Sigmoid colon (tissue), 7 donors: ENCODE measurements around the gene GPR39. TPM values are rescaled to one million over a fixed set of nuclear protein-coding genes. Genes with fewer than 3 reads are reported as not detected.

Experiments used
- DNase-seq: peaks from one replicate; pipeline ENCODE4 v3.0.0-alpha.2; 2019
- H3K27ac ChIP-seq, 4 donors: fragments of 200-600 bp; sonication (generic); one replicate each; pipeline ENCODE4 v1.5.1; 2016 to 2019; ENCODE audit warnings: mild to moderate bottlenecking in 1 of 4
- H3K27me3 ChIP-seq, 3 donors: fragments of 200-600 bp; sonication (generic); one replicate each; pipeline ENCODE4 v1.5.1; 2019; ENCODE audit warnings: mild to moderate bottlenecking in 1 of 3
- H3K36me3 ChIP-seq, 4 donors: fragments of 200-600 bp; sonication (generic); one replicate each; pipeline ENCODE4 v1.5.1; 2016 to 2019
- H3K4me1 ChIP-seq, 4 donors: fragments of 200-600 bp; sonication (generic); one replicate each; pipeline ENCODE4 v1.5.1; 2017 to 2019
- H3K4me3 ChIP-seq, 4 donors: fragments of 200-600 bp; sonication (generic); one replicate each; pipeline ENCODE4 v1.5.1; 2017 to 2019; ENCODE audit warnings: mild to moderate bottlenecking in 2 of 4, moderate library complexity in 1 of 4
- H3K9me3 ChIP-seq, 4 donors: fragments of 200-600 bp in 3 of 4; sonication (generic) in 3 of 4; one replicate each; pipeline versions ENCODE4 v1.5.1 to v1.6.1; 2013 to 2019
- CTCF ChIP-seq, 4 experiments: fragments of 450-650 bp in 3 of 4; fragments of 200-600 bp in 1 of 4; IDR thresholded peaks; one replicate each; pipeline ENCODE4 v1.5.1; 2016 to 2019; ENCODE audit warnings: antibody characterized with exemption in 4 of 4, mild to moderate bottlenecking in 3 of 4, moderate library complexity in 2 of 4
- EP300 ChIP-seq, 4 donors: sonication (generic); formaldehyde crosslinking; IDR thresholded peaks; one replicate each; pipeline ENCODE4 v1.6.1; 2017; ENCODE audit warnings: antibody characterized with exemption in 4 of 4
- POLR2A ChIP-seq, 2 donors: fragments of 450-650 bp; IDR thresholded peaks; one replicate each; pipeline ENCODE4 v1.6.1; 2016; ENCODE audit warnings: antibody characterized with exemption in 2 of 2, mild to moderate bottlenecking in 2 of 2, moderate library complexity in 2 of 2
- POLR2AphosphoS5 ChIP-seq, 4 donors: sonication (generic); formaldehyde crosslinking; IDR thresholded peaks; one replicate each; pipeline ENCODE4 v1.6.1; 2017; ENCODE audit warnings: antibody characterized with exemption in 4 of 4
- WGBS, 2 donors: extraction: QIAGEN DNeasy Blood & Tissue Kit; methylation state at CpG; one replicate each; pipeline ENCODE4 v1.1.7; 2013; 5-methylcytosine and 5-hydroxymethylcytosine counted together
- intact Hi-C: fragments of 100-400 bp; cut with DNase I; formaldehyde crosslinking; loops from one replicate; pipeline ENCODE4 v1.15.1; 2023
- polyA plus RNA-seq, 3 donors: library from polyadenylated mRNA; stranded (reverse); fragments of 200-250 nt; gene quantifications; one replicate each; pipeline ENCODE4 v1.2.3, GENCODE V29; 2013
- total RNA-seq, 4 donors: library from RNA; depleted of rRNA; stranded (reverse); fragments of >200 nt; gene quantifications; one replicate each; pipeline ENCODE4 v1.1.0, GENCODE V29; 2016
- donor health status: healthy with polysubstance abuse.
- donor health status: Bipolar disorder and iron deficiency.
- donor health status: healthy.

GPR39 gene
- total and polyA plus RNA-seq, 7 donors = 0.28 to 7.7 (median 1.6) TPM; not detected in 1

GRCh38 chr2:132593171-132593570 is 176.6 kb downstream of the GPR39 start:
- H3K27ac ChIP-seq = no peak overlapping the region
- 88 to 93% methylated on average over 2 of the region's 2 CpGs for WGBS, 2 donors
- no peak for TF ChIP-seq POLR2AphosphoS5 (IDR thresholded peaks at IDR 0.05)
- TF ChIP-seq POLR2A (IDR thresholded peaks at IDR 0.05) = no peak
- no peak for TF ChIP-seq EP300 (IDR thresholded peaks at IDR 0.05)
- TF ChIP-seq CTCF (IDR thresholded peaks at IDR 0.05) = no peak
- H3K4me1 ChIP-seq = no peaks in the 10 kb centered on the region
- intact Hi-C loops = no loop called here
- no peaks in the 10 kb centered on the region for H3K36me3 ChIP-seq
- DNase-seq = no peak
- H3K27me3 ChIP-seq = no peaks in the 10 kb centered on the region
- no peaks in the 10 kb centered on the region for H3K9me3 ChIP-seq
- H3K4me3 ChIP-seq = no peak overlapping the region

- intact Hi-C loops = no loop called here
- H3K9me3 ChIP-seq = no peaks in the 10 kb centered on the region
- TF ChIP-seq POLR2A (IDR thresholded peaks at IDR 0.05) (no peak), CTCF (IDR thresholded peaks at IDR 0.05) (no peak), EP300 (IDR thresholded peaks at IDR 0.05) (no peak)
Measured at GRCh38 chr2:132595186-132595585, 178.6 kb downstream of the GPR39 start.

GRCh38 chr2:132595693-132596092 is 179.1 kb downstream of the GPR39 start:
- H3K4me3 ChIP-seq = no peak overlapping the region
- no peak overlapping the region for H3K27ac ChIP-seq
- WGBS, 2 donors = 86 to 93% methylated on average over 2 of the region's 2 CpGs
- H3K27me3 ChIP-seq = no peaks in the 10 kb centered on the region
- H3K9me3 ChIP-seq = no peaks in the 10 kb centered on the region
- no peak for DNase-seq
- no peaks in the 10 kb centered on the region for H3K4me1 ChIP-seq
- H3K36me3 ChIP-seq = no peaks in the 10 kb centered on the region
- TF ChIP-seq POLR2AphosphoS5 (IDR thresholded peaks at IDR 0.05) (no peak), CTCF (IDR thresholded peaks at IDR 0.05) (no peak), EP300 (IDR thresholded peaks at IDR 0.05) (no peak), POLR2A (IDR thresholded peaks at IDR 0.05) (no peak)
- intact Hi-C loops = no loop called here

More at GRCh38 chr2:132595186-132595585, 178.6 kb downstream of the GPR39 start:
- Histone ChIP-seq H3K4me3 (no peak overlapping the region), H3K27ac (no peak overlapping the region), H3K4me1 (no peaks in the 10 kb centered on the region), H3K36me3 (no peaks in the 10 kb centered on the region), H3K27me3 (no peaks in the 10 kb centered on the region)
- DNase-seq = no peak
- 78 to 82% methylated on average over 6 of the region's 6 CpGs for WGBS, 2 donors

- H3K27me3 ChIP-seq = no peaks in the 10 kb centered on the region
- TF ChIP-seq CTCF (IDR thresholded peaks at IDR 0.05) (no peak), EP300 (IDR thresholded peaks at IDR 0.05) (no peak), POLR2A (IDR thresholded peaks at IDR 0.05) (no peak), POLR2AphosphoS5 (IDR thresholded peaks at IDR 0.05) (no peak)
- H3K27ac ChIP-seq = no peak overlapping the region
- H3K4me1 ChIP-seq = no peaks in the 10 kb centered on the region
- H3K9me3 ChIP-seq = no peaks in the 10 kb centered on the region
- H3K4me3 ChIP-seq = no peak overlapping the region
- H3K36me3 ChIP-seq = no peaks in the 10 kb centered on the region
- intact Hi-C loops = no loop called here
- DNase-seq = no peak
Measured at GRCh38 chr2:132597166-132597565, 180.6 kb downstream of the GPR39 start.

- H3K36me3 ChIP-seq = no peaks in the 10 kb centered on the region
- no peak overlapping the region for H3K4me3 ChIP-seq
- intact Hi-C loops = no loop called here
- no peak overlapping the region for H3K27ac ChIP-seq
- H3K9me3 ChIP-seq = no peaks in the 10 kb centered on the region
- H3K27me3 ChIP-seq = no peaks in the 10 kb centered on the region
- no peak for DNase-seq
- WGBS, 2 donors = 90 to 95% methylated on average over 1 of the region's 1 CpG
- TF ChIP-seq POLR2AphosphoS5 (IDR thresholded peaks at IDR 0.05) (no peak), EP300 (IDR thresholded peaks at IDR 0.05) (no peak), CTCF (IDR thresholded peaks at IDR 0.05) (no peak)
- H3K4me1 ChIP-seq = no peaks in the 10 kb centered on the region
Measured at GRCh38 chr2:132597831-132598230, 181.2 kb downstream of the GPR39 start.
